Central memory CD8-positive, alpha-beta T cell (primary cell): ENCODE data around the gene TNFRSF18.

Source experiments
- ATAC-seq: fragments of 150-1000 bp; cut with Tn5 transposase; replicated peaks from 2 replicates; pipeline ENCODE4 v1.10.0; 2022; ENCODE audit warnings: mild to moderate bottlenecking, moderate FRiP score, moderate number of reproducible peaks; ENCODE audit not compliant: poor library complexity, severe bottlenecking; ENCODE audit errors: extremely low read depth
- DNase-seq, 2 donors: peaks; one replicate each; pipeline ENCODE4 v3.0.0; 2021; ENCODE audit warnings: low spot score in 2 of 2
- H3K27ac Mint-ChIP-seq: one replicate; pipeline ENCODE4 v1.8.0; 2022; ENCODE audit warnings: low read depth, mild to moderate bottlenecking, moderate library complexity, mixed read lengths
- H3K27me3 Mint-ChIP-seq: one replicate; pipeline ENCODE4 v1.8.0; 2022; ENCODE audit warnings: mixed read lengths
- H3K36me3 Mint-ChIP-seq: one replicate; pipeline ENCODE4 v1.8.0; 2022; ENCODE audit warnings: mild to moderate bottlenecking, moderate library complexity, mixed read lengths; ENCODE audit not compliant: insufficient read depth
- H3K4me1 Mint-ChIP-seq: one replicate; pipeline ENCODE4 v1.8.0; 2022; ENCODE audit warnings: mixed read lengths
- H3K4me3 Mint-ChIP-seq: one replicate; pipeline ENCODE4 v1.8.0; 2022; ENCODE audit warnings: mild to moderate bottlenecking, moderate library complexity, mixed read lengths
- H3K9me3 Mint-ChIP-seq: one replicate; pipeline ENCODE4 v1.8.0; 2022; ENCODE audit warnings: mixed read lengths

Gene TNFRSF18

GRCh38 chr1:1160281-1160930 lies 46.0 kb downstream of the TNFRSF18 start:
- no peaks in the 10 kb centered on the region for H3K4me1 Mint-ChIP-seq
- DNase-seq (no peak), ATAC-seq (no peak)
- H3K9me3 Mint-ChIP-seq = no peaks in the 10 kb centered on the region
- no peak overlapping the region for H3K27ac Mint-ChIP-seq
- peaks cover 2% of the 10 kb centered on the region for H3K36me3 Mint-ChIP-seq
- H3K27me3 Mint-ChIP-seq = peaks cover 3% of the 10 kb centered on the region
- no peak overlapping the region for H3K4me3 Mint-ChIP-seq

GRCh38 chr1:1157914-1158710 lies 48.3 kb downstream of the TNFRSF18 start:
- Mint-ChIP-seq H3K36me3 (peaks cover 7% of the 10 kb centered on the region), H3K9me3 (peaks cover 12% of the 10 kb centered on the region), H3K4me3 (peak overlapping the region; percentile 77), H3K27me3 (no peaks in the 10 kb centered on the region), H3K27ac (peak overlapping the region; percentile 81), H3K4me1 (peaks cover 1% of the 10 kb centered on the region)
- ATAC-seq = peak; percentile 75
- DNase-seq = peak in 1 of 2 donors; percentile 25

- Mint-ChIP-seq H3K4me3 (peak overlapping the region; percentile 77), H3K27ac (peak overlapping the region; percentile 81), H3K4me1 (peaks cover 7% of the 10 kb centered on the region), H3K36me3 (peaks cover 7% of the 10 kb centered on the region), H3K9me3 (peaks cover 18% of the 10 kb centered on the region), H3K27me3 (no peaks in the 10 kb centered on the region)
- ATAC-seq = peak; percentile 61
- peak in 1 of 2 donors; percentile 38 for DNase-seq
These were observed 48.9 kb downstream of the TNFRSF18 start for GRCh38 chr1:1157426-1157913.

GRCh38 chr1:1157033-1157365 lies 49.4 kb downstream of the TNFRSF18 start:
- no peak for DNase-seq
- peaks cover 11% of the 10 kb centered on the region for H3K4me1 Mint-ChIP-seq
- ATAC-seq = no peak
- no peaks in the 10 kb centered on the region for H3K27me3 Mint-ChIP-seq
- H3K27ac Mint-ChIP-seq = peak overlapping the region; percentile 81
- peak overlapping the region; percentile 77 for H3K4me3 Mint-ChIP-seq
- H3K9me3 Mint-ChIP-seq = peaks cover 22% of the 10 kb centered on the region
- peaks cover 7% of the 10 kb centered on the region for H3K36me3 Mint-ChIP-seq

GRCh38 chr1:1156140-1157032 lies 50.0 kb downstream of the TNFRSF18 start:
- H3K9me3 Mint-ChIP-seq = peaks cover 22% of the 10 kb centered on the region
- H3K4me3 Mint-ChIP-seq = peak overlapping the region; percentile 77
- H3K36me3 Mint-ChIP-seq = peaks cover 7% of the 10 kb centered on the region
- H3K4me1 Mint-ChIP-seq = peaks cover 11% of the 10 kb centered on the region
- peak overlapping the region; percentile 81 for H3K27ac Mint-ChIP-seq
- DNase-seq (no peak), ATAC-seq (no peak)
- no peaks in the 10 kb centered on the region for H3K27me3 Mint-ChIP-seq

- Mint-ChIP-seq H3K4me1 (peaks cover 11% of the 10 kb centered on the region), H3K27me3 (no peaks in the 10 kb centered on the region), H3K27ac (no peak overlapping the region), H3K9me3 (peaks cover 22% of the 10 kb centered on the region), H3K36me3 (peaks cover 6% of the 10 kb centered on the region), H3K4me3 (no peak overlapping the region)
- no peak for ATAC-seq
- no peak for DNase-seq
These were observed 51.1 kb downstream of the TNFRSF18 start for GRCh38 chr1:1155258-1155657.

- DNase-seq (no peak), ATAC-seq (no peak)
- H3K4me1 Mint-ChIP-seq = peaks cover 11% of the 10 kb centered on the region
- H3K27me3 Mint-ChIP-seq = no peaks in the 10 kb centered on the region
- H3K4me3 Mint-ChIP-seq = no peak overlapping the region
- peaks cover 22% of the 10 kb centered on the region for H3K9me3 Mint-ChIP-seq
- peak overlapping the region; percentile 92 for H3K27ac Mint-ChIP-seq
- peaks cover 6% of the 10 kb centered on the region for H3K36me3 Mint-ChIP-seq
These were observed 52.5 kb downstream of the TNFRSF18 start for GRCh38 chr1:1153874-1154273.
